RPMI8226 (cell line): Measurements from ENCODE around the gene BID.
A peak's percentile ranks its signal among the peaks of the same experiment; 100 is the strongest.

ENCODE experiments used
- DNase-seq: peaks from one replicate; pipeline ENCODE4 v3.0.0-alpha.2; 2015

The BID gene

DNA sequence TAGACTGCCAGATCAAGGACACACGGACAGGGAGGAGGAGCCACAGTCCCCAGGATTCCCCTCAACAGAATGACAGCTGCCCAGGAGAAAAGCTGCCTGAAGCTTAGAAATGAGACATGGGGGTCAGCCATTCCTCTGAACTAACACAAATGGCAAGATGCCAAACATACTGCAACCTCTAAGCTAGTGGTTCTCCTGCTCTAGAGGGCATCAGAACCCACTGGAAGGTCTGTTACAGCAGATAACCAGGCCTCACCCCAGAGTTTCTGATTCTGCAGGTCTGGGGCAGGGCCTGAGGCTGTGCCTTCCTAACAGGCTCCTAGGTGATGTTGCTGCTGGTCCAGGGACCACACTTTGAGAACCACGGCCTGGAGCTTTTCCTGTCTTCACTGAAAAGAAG, 28.6 kb upstream of the BID start:
- DNase-seq = no peak

GRCh38 chr22:17802411-17802810, 28.1 kb upstream of the BID start:
- DNase-seq = no peak

DNA sequence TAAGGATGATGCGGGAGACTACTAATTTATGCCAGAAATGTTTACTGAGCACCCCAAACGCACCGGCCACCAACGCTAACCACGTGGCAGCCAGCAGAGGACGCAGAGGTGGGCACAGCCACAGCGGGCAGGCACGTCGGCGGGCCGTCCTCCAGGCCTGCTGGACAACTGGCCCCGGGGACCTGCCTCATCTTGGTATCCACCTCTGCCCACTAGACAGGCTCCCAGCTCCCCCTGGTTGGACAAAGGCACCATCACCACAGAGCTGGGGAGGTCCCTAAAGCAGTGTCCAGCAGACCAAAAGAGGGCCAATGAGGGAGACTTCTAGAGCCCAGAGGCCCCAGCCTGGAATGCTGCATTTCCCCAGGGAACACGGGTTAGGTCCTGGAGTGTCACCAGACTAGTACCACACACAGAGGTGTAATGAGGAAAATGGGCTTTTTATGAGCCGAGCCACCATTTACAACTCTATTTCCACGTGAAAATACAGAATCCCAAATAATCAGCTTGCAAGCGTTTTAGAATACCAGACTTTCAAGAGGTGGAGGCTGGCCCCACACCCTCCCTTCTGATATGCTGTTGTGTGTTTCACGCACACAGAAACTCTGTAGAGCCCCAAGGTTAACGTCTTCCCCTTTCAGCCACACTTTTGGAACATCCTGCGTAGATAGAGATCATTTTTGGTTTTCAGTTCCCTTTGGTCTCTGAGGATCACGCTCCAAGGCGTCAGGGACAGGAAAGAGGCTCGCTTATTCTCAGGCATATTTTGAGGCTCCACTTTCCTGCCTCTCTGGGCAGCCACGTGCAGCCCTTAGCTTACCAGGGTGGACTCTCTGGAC, 23.7 kb upstream of the BID start:
- no peak for DNase-seq

DNA sequence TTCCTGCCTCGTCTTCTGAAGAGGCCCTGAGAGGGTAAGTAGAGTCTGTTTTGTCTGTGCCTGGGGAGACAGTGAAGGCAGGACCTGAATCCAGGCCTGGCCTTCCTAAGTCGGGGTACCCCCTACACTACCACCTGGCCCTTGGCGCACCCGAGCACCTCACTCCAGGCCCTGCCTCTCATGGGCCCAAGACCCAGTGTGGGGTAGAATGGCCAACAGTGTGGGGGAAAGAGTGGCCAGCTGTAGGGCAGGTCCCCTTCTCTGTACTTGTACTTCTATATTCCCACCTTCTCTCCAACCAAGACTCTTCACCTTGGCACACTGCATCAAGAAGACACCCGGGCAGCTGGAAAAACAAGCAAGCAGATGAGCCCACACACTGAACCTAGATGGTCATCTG, 22.4 kb upstream of the BID start:
- DNase-seq = no peak

- no peak for DNase-seq
Observed at GRCh38 chr22:17795661-17796548, 21.6 kb upstream of the BID start.

DNA sequence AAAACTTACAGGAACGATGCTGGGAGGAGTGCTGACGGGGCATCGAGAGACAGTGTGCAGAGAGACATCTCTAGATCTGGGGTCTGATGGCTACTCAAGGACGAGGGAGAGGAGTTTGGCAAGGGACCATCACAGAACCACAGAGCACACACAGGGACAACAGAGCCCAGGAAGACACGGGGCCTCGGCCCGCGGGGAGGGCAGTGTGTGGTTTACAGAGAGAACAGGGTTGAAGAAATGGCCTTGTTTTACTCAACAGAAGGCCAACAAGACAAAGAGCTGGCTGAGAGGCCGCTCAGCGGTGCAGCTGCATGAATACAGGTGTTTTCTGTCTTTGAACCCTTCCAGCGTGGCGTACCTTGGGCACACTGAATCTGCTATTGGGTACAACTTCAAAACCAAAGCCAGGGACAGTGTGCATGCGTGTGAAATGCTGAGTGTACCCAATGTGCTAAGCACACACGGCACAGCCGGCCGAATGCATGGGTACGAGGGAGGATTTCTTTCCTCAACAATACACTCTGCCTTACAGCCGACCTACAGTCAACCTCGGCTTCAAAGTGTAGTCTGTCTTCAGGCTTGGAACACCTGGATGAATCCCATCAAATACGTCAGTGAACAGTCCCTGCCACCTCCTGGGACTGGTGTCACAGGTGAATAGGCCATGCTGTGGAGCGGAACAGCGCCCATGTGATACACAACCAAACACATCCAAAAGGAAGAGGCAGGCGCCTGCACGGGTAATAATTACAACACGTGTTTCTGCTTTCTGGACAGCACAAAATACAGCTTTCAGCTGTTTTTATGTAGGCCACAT, 20.7 kb upstream of the BID start:
- no peak for DNase-seq

GRCh38 chr22:17792854-17793434, 18.7 kb upstream of the BID start:
- no peak for DNase-seq

DNA sequence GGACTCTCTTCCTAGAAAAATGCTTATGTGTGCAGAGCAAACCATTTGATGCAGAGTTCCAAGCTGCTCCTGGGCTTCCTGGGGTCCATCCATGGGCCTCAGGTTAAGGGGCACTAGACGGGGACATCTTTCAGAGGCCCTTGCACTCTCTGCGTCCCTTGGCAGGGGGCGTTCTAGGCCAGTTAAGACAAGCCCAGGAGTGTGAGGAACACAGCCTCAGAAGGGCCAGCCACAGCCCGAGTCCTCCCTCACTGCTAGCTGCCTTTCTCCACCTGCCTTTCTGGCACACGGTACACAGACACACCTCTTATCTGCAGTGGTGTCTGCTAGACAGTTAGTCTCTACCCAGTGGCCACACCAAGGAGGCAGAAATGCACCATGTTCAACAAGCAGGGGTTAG, 18.0 kb upstream of the BID start:
- no peak for DNase-seq

- DNase-seq = no peak
Observed at GRCh38 chr22:17791196-17791595, 16.9 kb upstream of the BID start.

- DNase-seq = no peak
Observed at GRCh38 chr22:17789379-17790200, 15.3 kb upstream of the BID start.

- no peak for DNase-seq
Observed at GRCh38 chr22:17788528-17789378, 14.5 kb upstream of the BID start.

DNA sequence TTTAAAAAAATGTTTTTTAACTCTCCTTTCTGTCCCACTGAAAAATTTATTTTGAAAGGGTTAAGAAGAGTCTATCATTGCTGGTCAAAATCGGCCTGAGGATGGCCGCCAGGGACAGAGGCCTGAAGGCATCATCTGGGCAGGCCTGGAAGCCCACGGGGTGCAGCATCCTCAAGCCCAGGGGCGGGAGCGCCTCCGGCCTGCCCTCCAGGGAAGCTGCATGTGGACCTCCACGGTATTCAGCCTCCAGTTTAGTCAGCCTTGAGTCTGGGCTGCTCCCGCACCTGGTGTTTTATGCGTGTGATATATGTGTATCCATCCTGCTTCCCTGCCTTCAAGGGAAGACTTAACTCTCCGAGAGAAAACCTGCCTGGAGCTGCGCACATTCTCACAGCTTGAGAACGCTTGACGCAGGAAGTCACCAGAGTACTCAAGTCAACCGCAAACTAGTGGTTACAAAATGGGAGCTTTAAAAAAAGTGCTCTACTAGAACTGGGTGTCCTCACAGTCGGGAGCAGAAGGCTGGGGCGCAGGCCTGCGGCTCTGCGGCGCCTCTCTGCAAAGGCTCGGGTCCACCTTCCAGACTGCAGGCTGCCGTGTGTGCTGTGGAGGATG, 13.6 kb upstream of the BID start:
- DNase-seq = no peak

GRCh38 chr22:17787241-17787640, 13.0 kb upstream of the BID start:
- no peak for DNase-seq

GRCh38 chr22:17786435-17787161, 12.3 kb upstream of the BID start:
- DNase-seq = no peak

DNA sequence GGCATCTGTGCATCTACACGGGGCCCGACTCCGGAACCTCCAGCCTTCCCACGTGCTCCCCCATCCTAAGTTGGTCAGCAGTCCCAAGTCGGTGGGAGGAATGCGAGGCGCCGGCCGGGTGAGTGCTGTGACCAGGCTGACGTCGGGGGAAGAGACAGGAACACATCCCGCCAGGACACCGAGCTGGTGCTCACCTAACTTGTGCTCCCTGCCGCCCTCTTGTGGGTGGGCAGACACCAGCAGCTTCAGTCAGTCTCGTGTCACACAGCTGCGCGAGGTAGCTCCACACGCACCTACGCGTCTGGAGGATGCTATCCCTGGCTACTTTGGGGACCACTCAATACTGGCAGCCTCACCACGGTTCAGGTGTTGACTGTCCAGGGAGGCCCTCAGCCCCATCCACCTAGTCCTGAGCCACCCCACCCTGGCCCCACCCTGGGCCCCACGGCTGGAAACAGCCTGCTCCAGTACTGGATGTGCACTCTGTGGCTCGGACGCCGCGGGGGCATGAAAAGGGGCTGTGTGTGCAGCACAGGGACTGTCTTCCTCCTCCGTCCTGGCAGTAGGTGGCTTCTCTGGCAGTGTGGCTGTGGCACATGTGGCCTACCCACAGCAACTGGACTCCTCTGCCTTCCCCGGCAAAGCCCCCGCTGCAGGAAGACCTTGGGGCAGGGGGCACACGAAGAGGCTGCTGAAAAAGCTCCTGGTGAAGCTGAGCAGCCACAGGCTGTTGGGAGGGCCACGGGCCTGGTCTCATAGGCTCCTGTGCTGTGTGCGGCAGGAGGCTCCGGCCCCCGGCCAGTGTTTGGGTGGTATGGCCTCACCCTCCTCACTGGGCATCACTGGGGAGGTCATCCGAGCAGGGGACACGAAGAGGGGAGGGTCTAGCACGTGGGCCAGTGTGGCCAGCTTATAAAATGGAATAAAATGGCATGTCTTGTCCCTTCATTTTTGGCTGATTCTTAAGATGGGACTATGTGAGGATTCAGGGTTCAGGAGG, 11.2 kb upstream of the BID start:
- peak; percentile 37 for DNase-seq

DNA sequence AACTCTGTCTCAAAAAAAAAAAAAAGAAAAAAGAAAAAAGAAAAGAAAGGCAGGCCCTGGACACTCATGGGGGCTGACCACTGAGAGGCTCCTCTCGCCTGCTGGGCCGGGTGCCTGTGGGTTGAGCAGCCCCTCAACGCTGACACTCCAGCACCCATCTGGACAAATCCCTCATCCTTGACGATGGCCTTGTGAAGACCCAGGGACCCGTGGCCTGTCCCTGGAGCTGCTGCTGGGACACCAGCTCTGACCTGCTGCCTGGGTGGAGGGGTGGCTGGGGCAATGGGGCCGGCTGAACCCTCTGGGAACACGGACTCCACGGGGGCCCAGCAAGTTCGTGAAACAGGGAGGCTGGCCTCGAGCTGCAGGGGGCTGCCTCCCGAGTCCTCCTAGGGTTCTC, 10.5 kb upstream of the BID start:
- no peak for DNase-seq

- DNase-seq = no peak
Observed at GRCh38 chr22:17783773-17784480, 9.7 kb upstream of the BID start.

- DNase-seq = no peak
Observed at GRCh38 chr22:17783312-17783711, 9.0 kb upstream of the BID start.
